GM12878 (cell line): ENCODE data around the gene PPIB. TPM values are rescaled to one million over a fixed set of nuclear protein-coding genes. Genes with fewer than 3 reads are reported as not detected.

Experiments
- ATAC-seq: fragments of 200-7000 bp; cut with Tn5 transposase; 3 replicates; pipeline ENCODE4 v1.9.1; 2020; ENCODE audit warnings: mild to moderate bottlenecking, moderate library complexity
- BruUV-seq: library from RNA; stranded (reverse); fragments of 400-500 nt; replicated peaks from 2 replicates; lab custom pipeline; 2021; lab: Mats Ljungman, UMichigan
- CTCF ChIA-PET: fragments of 300-600 bp; sonication (Branson Sonifier 250); formaldehyde crosslinking; extraction: SDS; loops from one replicate; lab custom pipeline; 2021; ENCODE audit warnings: inconsistent platforms; lab: Yijun Ruan, JAX
- POLR2A ChIA-PET: fragments of 350-600 bp; formaldehyde crosslinking; extraction: SDS; loops from one replicate; lab custom pipeline; 2021; ENCODE audit warnings: inconsistent platforms; lab: Charles Lee
- RAD21 ChIA-PET: fragments of 300-600 bp; sonication (Branson Sonifier 250); formaldehyde crosslinking; loops from one replicate; lab custom pipeline; 2023; ENCODE audit warnings: antibody characterized with exemption; ENCODE audit not compliant: unreplicated experiment; lab: Charles Lee
- SMC1A ChIA-PET: fragments of 300-600 bp; sonication (Branson Sonifier 250); formaldehyde crosslinking; loops from one replicate; lab custom pipeline; 2023; ENCODE audit not compliant: unreplicated experiment, uncharacterized antibody; lab: Charles Lee
- DNase-seq: peaks from one replicate; pipeline ENCODE4 v3.0.0-alpha.2; 2011; ENCODE audit warnings: low read depth, low spot score
- FAIRE-seq: peaks from 3 replicates; lab custom pipeline; 2011; peaks lifted over from hg19 to GRCh38; lab: Jason Lieb, UNC
- H2AFZ ChIP-seq: 2 replicates; pipeline ENCODE4 v1.6.0; 2011; ENCODE audit warnings: low read depth, low read length, control low read depth; ENCODE audit not compliant: control insufficient read depth
- H3K27ac ChIP-seq: 2 replicates; pipeline ENCODE4 v1.5.1; 2011; ENCODE audit warnings: control low read depth; ENCODE audit not compliant: control insufficient read depth, insufficient read depth
- H3K27me3 ChIP-seq, 2 experiments: replicated peaks in 1 of 2; 2 replicates each; pipeline versions ENCODE4 v1.6.0 to v1.6.1; 2011; ENCODE audit warnings: low read length in 1 of 2; ENCODE audit not compliant: control insufficient read depth in 2 of 2, insufficient read depth in 2 of 2
- H3K36me3 ChIP-seq, 2 experiments: 2 replicates each; pipeline ENCODE4 v1.5.1; 2011; ENCODE audit warnings: low read length in 1 of 2; ENCODE audit not compliant: control insufficient read depth in 2 of 2, insufficient read depth in 2 of 2
- H3K4me1 ChIP-seq: 2 replicates; pipeline ENCODE4 v1.6.1; 2011; ENCODE audit warnings: mild to moderate bottlenecking, low read length, moderate library complexity, mixed read lengths; ENCODE audit not compliant: control insufficient read depth, insufficient read depth
- H3K4me2 ChIP-seq: 2 replicates; pipeline ENCODE4 v1.6.0; 2011; ENCODE audit warnings: control low read depth; ENCODE audit not compliant: control insufficient read depth, insufficient read depth
- H3K4me3 ChIP-seq: fragments of 200-600 bp; sonication (generic); 2 replicates; pipeline ENCODE4 v1.5.1; 2016
- H3K79me2 ChIP-seq: 2 replicates; pipeline ENCODE4 v1.6.0; 2011; ENCODE audit warnings: low read length; ENCODE audit not compliant: control insufficient read depth, insufficient read depth
- H3K9ac ChIP-seq: 2 replicates; pipeline ENCODE4 v1.8.0; 2011; ENCODE audit warnings: low read length, control low read depth, mixed read lengths; ENCODE audit not compliant: control insufficient read depth, insufficient read depth
- H3K9me3 ChIP-seq: replicated peaks from 3 replicates; pipeline ENCODE4 v1.5.1; 2011; ENCODE audit warnings: mild to moderate bottlenecking, low read length; ENCODE audit not compliant: control insufficient read depth, insufficient read depth
- H4K20me1 ChIP-seq: 2 replicates; pipeline ENCODE4 v1.6.0; 2011; ENCODE audit not compliant: control insufficient read depth, insufficient read depth
- CHD1 ChIP-seq: IDR thresholded peaks from 2 replicates; pipeline ENCODE4 v1.6.1; 2012; ENCODE audit warnings: low read depth, low read length, improper control_type of control experiment
- CHD2 ChIP-seq: IDR thresholded peaks from 2 replicates; pipeline ENCODE4 v1.6.1; 2011; ENCODE audit warnings: low read depth, low read length, improper control_type of control experiment, borderline replicate concordance
- CHD4 ChIP-seq: fragments of 200-600 bp; sonication (generic); IDR thresholded peaks from 2 replicates; pipeline ENCODE4 v1.6.1; 2016; ENCODE audit warnings: mild to moderate bottlenecking
- ESRRA ChIP-seq: IDR thresholded peaks from 2 replicates; pipeline ENCODE4 v1.6.1; 2012; ENCODE audit warnings: mild to moderate bottlenecking, low read length, improper control_type of control experiment
- FOS ChIP-seq: IDR thresholded peaks from 3 replicates; pipeline ENCODE4 v1.6.1; 2011; ENCODE audit warnings: borderline replicate concordance; ENCODE audit not compliant: insufficient read length; ENCODE audit errors: extremely low read depth
- HCFC1 ChIP-seq: fragments of 150-350 bp; IDR thresholded peaks from 2 replicates; pipeline ENCODE4 v1.6.1; 2014; ENCODE audit warnings: low read length
- MEF2B ChIP-seq: fragments of 450-650 bp; IDR thresholded peaks from 2 replicates; pipeline ENCODE4 v1.6.1; 2018; ENCODE audit warnings: mild to moderate bottlenecking, moderate library complexity; ENCODE audit not compliant: partially characterized antibody, poor library complexity, severe bottlenecking
- MXI1 ChIP-seq: fragments of 150-350 bp; IDR thresholded peaks from 2 replicates; pipeline ENCODE4 v1.6.1; 2011; ENCODE audit warnings: low read depth, mild to moderate bottlenecking, inconsistent platforms, low read length, improper control_type of control experiment
- SMARCA5 ChIP-seq: fragments of 450-650 bp; IDR thresholded peaks from 2 replicates; pipeline ENCODE4 v1.6.1; 2017; ENCODE audit warnings: mild to moderate bottlenecking
- TAF1 ChIP-seq: IDR thresholded peaks from 2 replicates; pipeline ENCODE4 v1.6.1; 2011; ENCODE audit warnings: mild to moderate bottlenecking, low read depth, low read length, borderline replicate concordance
- TCF12 ChIP-seq: IDR thresholded peaks from 2 replicates; pipeline ENCODE4 v1.6.1; 2011; ENCODE audit warnings: low read depth, mild to moderate bottlenecking, low read length
- ZBED1 ChIP-seq: IDR thresholded peaks from 2 replicates; pipeline ENCODE4 v1.6.1; 2016; ENCODE audit warnings: borderline replicate concordance
- WGBS: methylation state at CpG from one replicate; pipeline ENCODE4 v1.1.6; 2016; ENCODE audit warnings: low lambda C conversion rate; ENCODE audit not compliant: insufficient replicate concordance, insufficient coverage; ENCODE audit errors: missing lambda C conversion rate; 5-methylcytosine and 5-hydroxymethylcytosine counted together
- in situ Hi-C: fragments of 300-500 bp; cut with MboI; formaldehyde crosslinking; loops from 9 replicates; pipeline ENCODE4 v1.14.3; 2018; ENCODE audit warnings: mixed read lengths
- intact Hi-C: fragments of 100-400 bp; cut with micrococcal nuclease; formaldehyde crosslinking; loops from one replicate; pipeline ENCODE4 v1.14.2; 2022; ENCODE audit not compliant: unreplicated experiment
- polyA plus RNA-seq, 11 experiments: library from polyadenylated mRNA; depleted of rRNA in 4 of 11; unstranded in 6 of 11; stranded (reverse) in 5 of 11; fragments of >200 nt; fragmentation: Nextera tagmentation in 4 of 11; fragmentation: Illumina TruSeq in 1 of 11; extraction: Ambion mirVana in 4 of 11; extraction: Trizol in 1 of 11; gene quantifications; 1 replicate in 1 of 11; 2 replicates in 10 of 11; pipeline versions ENCODE4 v1.2.1 to v1.2.3, GENCODE V29; 2011 to 2016; ENCODE audit warnings: inconsistent platforms in 2 of 11, missing spikeins in 2 of 11, low read depth in 1 of 11
- total RNA-seq, 4 experiments: library from RNA; depleted of rRNA in 3 of 4; stranded (reverse); fragments of >200 nt in 3 of 4; fragmentation: Illumina TruSeq in 1 of 4; extraction: Trizol in 1 of 4; gene quantifications; 2 replicates each; pipeline versions ENCODE4 v1.2.1 to v1.2.3, GENCODE V29; 2013 to 2021
- TF ChIP-seq, protein P1 (sequence below): fragments of 450-650 bp; IDR thresholded peaks from 2 replicates; pipeline ENCODE4 v1.6.1; 2018; ENCODE audit warnings: borderline replicate concordance, mild to moderate bottlenecking; ENCODE audit not compliant: partially characterized antibody

The PPIB gene
- total and polyA plus RNA-seq, 10 of the 15 experiments (the other 5 are each of a cell fraction or from before 2014, with no cell fraction given): 344 to 936 (median 508) TPM

DNA sequence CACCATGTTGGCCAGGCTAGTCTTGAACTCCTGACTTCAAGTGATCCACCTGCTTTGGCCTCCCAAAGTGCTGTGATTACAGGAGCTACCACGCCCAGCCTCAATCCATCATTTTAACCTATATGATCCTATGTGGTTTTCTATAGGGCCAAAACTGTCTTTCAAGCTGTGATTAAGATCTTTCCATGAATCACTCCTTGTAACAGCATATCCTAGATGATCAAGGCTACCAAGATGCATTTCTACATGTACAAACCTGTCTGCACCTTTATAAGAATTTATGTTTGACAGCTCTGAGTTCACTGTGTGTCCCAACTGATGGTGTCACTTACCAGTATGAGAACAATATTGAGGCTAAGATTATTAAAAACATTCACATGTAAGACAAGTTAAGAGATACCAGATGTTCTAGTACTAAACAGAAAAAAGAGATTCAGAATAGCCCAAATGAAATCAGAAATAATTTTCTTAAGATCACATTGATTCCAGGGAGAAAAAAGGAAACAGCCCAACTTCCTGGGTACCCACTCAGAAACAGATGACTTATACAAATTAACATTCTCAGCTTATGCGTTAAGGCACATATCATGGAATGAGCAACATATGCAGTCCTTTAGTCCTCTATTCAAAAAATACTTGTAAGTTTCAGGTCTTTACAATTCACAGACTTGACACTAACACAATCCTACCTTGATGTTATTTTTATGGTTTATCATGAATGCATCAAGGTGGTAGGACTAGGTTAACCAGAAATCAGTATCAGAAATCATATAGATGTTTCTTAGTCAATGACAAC is 24.8 kb upstream of the PPIB start:
- H2AFZ ChIP-seq: no peak overlapping the region
- WGBS: 95% methylated on average over 2 of the region's 2 CpGs
- H3K9ac ChIP-seq: no peak overlapping the region
- POLR2A ChIA-PET: no interaction called here
- H3K27me3 ChIP-seq: no peaks in the 10 kb centered on the region
- CTCF ChIA-PET: interaction anchor here (0.6 to 1.4 kb wide), 3 partner anchors 24 to 583 kb away, joined by 3 to 4 read pairs (median 3); partner anchors contain the start of gene PPIB
- DNase-seq (no peak), ATAC-seq (no peak)
- no peaks in the 10 kb centered on the region for H3K4me1 ChIP-seq
- H3K36me3 ChIP-seq: peaks cover 1 to 5% of the 10 kb centered on the region in 2 experiments
- H3K4me3 ChIP-seq: no peak overlapping the region
- H3K79me2 ChIP-seq: no peaks in the 10 kb centered on the region
- no peaks in the 10 kb centered on the region for H4K20me1 ChIP-seq
- no peak overlapping the region for H3K4me2 ChIP-seq
- no peak overlapping the region for H3K27ac ChIP-seq
- no TSS peak for BruUV-seq
- SMC1A ChIA-PET: interaction anchor here (1.0 to 1.5 kb wide), 2 partner anchors 9 to 14 kb away, joined by 3 to 5 read pairs; no protein-coding TSS in a partner anchor
- no peak for TF ChIP-seq FOS
- no peak for TF ChIP-seq SMARCA5
- TF ChIP-seq ZBED1: no peak
- TF ChIP-seq MEF2B: no peak
- no peak for TF ChIP-seq MXI1
- no peak for TF ChIP-seq CHD4
- TF ChIP-seq CHD1: no peak
- no peak for TF ChIP-seq TCF12
- no peak for TF ChIP-seq ESRRA
- TF ChIP-seq CHD2: no peak
- TF ChIP-seq TAF1: no peak
- TF ChIP-seq, protein P1, sequence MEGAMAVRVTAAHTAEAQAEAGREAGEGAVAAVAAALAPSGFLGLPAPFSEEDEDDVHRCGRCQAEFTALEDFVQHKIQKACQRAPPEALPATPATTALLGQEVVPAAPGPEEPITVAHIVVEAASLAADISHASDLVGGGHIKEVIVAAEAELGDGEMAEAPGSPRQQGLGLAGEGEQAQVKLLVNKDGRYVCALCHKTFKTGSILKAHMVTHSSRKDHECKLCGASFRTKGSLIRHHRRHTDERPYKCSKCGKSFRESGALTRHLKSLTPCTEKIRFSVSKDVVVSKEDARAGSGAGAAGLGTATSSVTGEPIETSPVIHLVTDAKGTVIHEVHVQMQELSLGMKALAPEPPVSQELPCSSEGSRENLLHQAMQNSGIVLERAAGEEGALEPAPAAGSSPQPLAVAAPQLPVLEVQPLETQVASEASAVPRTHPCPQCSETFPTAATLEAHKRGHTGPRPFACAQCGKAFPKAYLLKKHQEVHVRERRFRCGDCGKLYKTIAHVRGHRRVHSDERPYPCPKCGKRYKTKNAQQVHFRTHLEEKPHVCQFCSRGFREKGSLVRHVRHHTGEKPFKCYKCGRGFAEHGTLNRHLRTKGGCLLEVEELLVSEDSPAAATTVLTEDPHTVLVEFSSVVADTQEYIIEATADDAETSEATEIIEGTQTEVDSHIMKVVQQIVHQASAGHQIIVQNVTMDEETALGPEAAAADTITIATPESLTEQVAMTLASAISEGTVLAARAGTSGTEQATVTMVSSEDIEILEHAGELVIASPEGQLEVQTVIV: no peak
- no peak for TF ChIP-seq HCFC1
- TF ChIP-seq, all 136 proteins: peak for 0
- H3K9me3 ChIP-seq: no peaks in the 10 kb centered on the region
- intact Hi-C loops: no loop called here
- in situ Hi-C loops: no loop called here
- FAIRE-seq: no peak
- RAD21 ChIA-PET: no interaction called here
